Keratinocyte (primary cell): ENCODE measurements around the gene TRAPPC8.

ENCODE experiments used
- EZH2 ChIP-seq: IDR thresholded peaks from one replicate; pipeline ENCODE4 v1.6.1; 2012; ENCODE audit warnings: inconsistent platforms, mild to moderate bottlenecking, low read length, moderate library complexity
- TF ChIP-seq, protein P1 (sequence below), 3 experiments: IDR thresholded peaks in 1 of 3; conservative IDR thresholded peaks in 1 of 3; optimal IDR thresholded peaks in 1 of 3; 2 replicates in 2 of 3; 3 replicates in 1 of 3; pipeline versions ENCODE3 to v1.5.1; 2011; ENCODE audit warnings: low read length in 3 of 3, mild to moderate bottlenecking in 3 of 3, moderate library complexity in 2 of 3, control low read depth in 1 of 3, inconsistent platforms in 1 of 3; ENCODE audit not compliant: insufficient read depth in 2 of 3; ENCODE audit errors: extremely low read depth in 1 of 3

DNA sequence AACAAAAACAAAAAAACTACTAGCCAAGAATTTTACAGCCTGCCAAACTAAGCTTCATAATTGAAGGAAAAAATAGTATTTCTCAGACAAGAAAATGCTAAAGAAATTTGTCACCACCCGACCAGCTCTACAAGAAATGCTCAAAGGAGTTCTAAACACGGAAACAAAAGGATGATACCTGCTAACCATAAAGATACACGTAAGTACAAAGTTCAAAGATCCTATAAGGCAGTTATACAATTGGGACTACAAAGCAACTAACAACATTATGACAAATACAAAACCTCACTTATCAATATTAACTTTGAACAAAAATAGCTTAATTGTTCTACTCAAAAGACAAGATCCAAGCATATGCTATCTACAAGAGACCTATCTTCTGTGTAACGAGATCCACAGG, 64.6 kb downstream of the TRAPPC8 start:
- TF ChIP-seq, protein P1, sequence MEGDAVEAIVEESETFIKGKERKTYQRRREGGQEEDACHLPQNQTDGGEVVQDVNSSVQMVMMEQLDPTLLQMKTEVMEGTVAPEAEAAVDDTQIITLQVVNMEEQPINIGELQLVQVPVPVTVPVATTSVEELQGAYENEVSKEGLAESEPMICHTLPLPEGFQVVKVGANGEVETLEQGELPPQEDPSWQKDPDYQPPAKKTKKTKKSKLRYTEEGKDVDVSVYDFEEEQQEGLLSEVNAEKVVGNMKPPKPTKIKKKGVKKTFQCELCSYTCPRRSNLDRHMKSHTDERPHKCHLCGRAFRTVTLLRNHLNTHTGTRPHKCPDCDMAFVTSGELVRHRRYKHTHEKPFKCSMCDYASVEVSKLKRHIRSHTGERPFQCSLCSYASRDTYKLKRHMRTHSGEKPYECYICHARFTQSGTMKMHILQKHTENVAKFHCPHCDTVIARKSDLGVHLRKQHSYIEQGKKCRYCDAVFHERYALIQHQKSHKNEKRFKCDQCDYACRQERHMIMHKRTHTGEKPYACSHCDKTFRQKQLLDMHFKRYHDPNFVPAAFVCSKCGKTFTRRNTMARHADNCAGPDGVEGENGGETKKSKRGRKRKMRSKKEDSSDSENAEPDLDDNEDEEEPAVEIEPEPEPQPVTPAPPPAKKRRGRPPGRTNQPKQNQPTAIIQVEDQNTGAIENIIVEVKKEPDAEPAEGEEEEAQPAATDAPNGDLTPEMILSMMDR (optimal IDR thresholded peaks at IDR 0.05 in 1 of 3, IDR thresholded peaks at IDR 0.05 in 1 of 3, conservative IDR thresholded peaks at IDR 0.05 in 1 of 3; ENCODE audit: extremely low read depth in 1 of 3, insufficient read depth in 2 of 3, low read length in 3 of 3): no peak
- no peak for TF ChIP-seq EZH2
